IMR-90 (cell line): Measurements from ENCODE around the gene CCDC116. TPM values are rescaled to one million over a fixed set of nuclear protein-coding genes. Genes with fewer than 3 reads are reported as not detected.

Experiments used
- ATAC-seq: fragments of 200-7000 bp; cut with Tn5 transposase; 2 replicates; pipeline ENCODE4 v1.9.1; 2020; ENCODE audit warnings: low read depth, mild to moderate bottlenecking, moderate library complexity
- BruUV-seq: library from RNA; stranded (reverse); fragments of 400-500 nt; replicated peaks from 2 replicates; lab custom pipeline; 2021; lab: Mats Ljungman, UMichigan
- CTCF ChIA-PET: fragments of 300-600 bp; formaldehyde crosslinking; extraction: SDS; loops from one replicate; lab custom pipeline; 2021; ENCODE audit warnings: antibody characterized with exemption; lab: Yijun Ruan, JAX
- POLR2A ChIA-PET: fragments of 300-600 bp; sonication (Branson Sonifier 250); formaldehyde crosslinking; loops from one replicate; lab custom pipeline; 2022; ENCODE audit warnings: antibody characterized with exemption; ENCODE audit not compliant: unreplicated experiment; lab: Charles Lee
- DNase-seq: peaks from one replicate; pipeline ENCODE4 v3.0.0; 2013
- H2AFZ ChIP-seq: replicated peaks from 2 replicates; pipeline ENCODE3; 2013; ENCODE audit warnings: low read length, mild to moderate bottlenecking; ENCODE audit not compliant: poor library complexity
- H2AK5ac ChIP-seq: 2 replicates; pipeline ENCODE4 v1.6.1; 2013; ENCODE audit warnings: low read depth, low read length, inconsistent platforms
- H2AK9ac ChIP-seq: replicated peaks from 2 replicates; pipeline ENCODE3; 2013; ENCODE audit warnings: mild to moderate bottlenecking, low read depth, low read length, moderate library complexity; ENCODE audit not compliant: poor library complexity
- H2BK120ac ChIP-seq: 2 replicates; pipeline ENCODE4 v1.6.1; 2013; ENCODE audit warnings: low read depth, low read length, inconsistent platforms
- H2BK15ac ChIP-seq: 3 replicates; pipeline ENCODE4 v1.6.1; 2013; ENCODE audit warnings: low read depth, low read length, inconsistent platforms
- H2BK20ac ChIP-seq: 2 replicates; pipeline ENCODE4 v1.6.1; 2013; ENCODE audit warnings: low read depth, mild to moderate bottlenecking, inconsistent platforms, low read length, moderate library complexity
- H2BK5ac ChIP-seq: 2 replicates; pipeline ENCODE4 v1.6.1; 2013; ENCODE audit warnings: mild to moderate bottlenecking, low read depth, low read length, inconsistent platforms; ENCODE audit not compliant: poor library complexity, severe bottlenecking
- H3K14ac ChIP-seq: replicated peaks from 2 replicates; pipeline ENCODE4 v1.6.1; 2013; ENCODE audit warnings: low read depth, low read length, inconsistent platforms
- H3K18ac ChIP-seq: 2 replicates; pipeline ENCODE4 v1.6.1; 2013; ENCODE audit warnings: low read depth, low read length, control low read depth
- H3K23ac ChIP-seq: 2 replicates; pipeline ENCODE4 v1.6.1; 2013; ENCODE audit warnings: low read depth, low read length, inconsistent platforms
- H3K27ac ChIP-seq: 2 replicates; pipeline ENCODE4 v1.5.1; 2013; ENCODE audit warnings: mild to moderate bottlenecking, control low read depth, low read length; ENCODE audit not compliant: insufficient read depth
- H3K27me3 ChIP-seq: 2 replicates; pipeline ENCODE4 v1.6.1; 2013; ENCODE audit warnings: low read length; ENCODE audit not compliant: control insufficient read depth, insufficient read depth
- H3K36me3 ChIP-seq: 2 replicates; pipeline ENCODE4 v1.6.1; 2013; ENCODE audit warnings: low read length, mixed read lengths; ENCODE audit not compliant: control insufficient read depth, insufficient read depth
- H3K4ac ChIP-seq: 2 replicates; pipeline ENCODE4 v1.6.1; 2013; ENCODE audit warnings: low read depth, low read length, inconsistent platforms
- H3K4me1 ChIP-seq: 2 replicates; pipeline ENCODE4 v1.6.1; 2013; ENCODE audit warnings: low read length, mixed read lengths; ENCODE audit not compliant: control insufficient read depth, insufficient read depth
- H3K4me2 ChIP-seq: 2 replicates; pipeline ENCODE4 v1.6.1; 2013; ENCODE audit warnings: low read depth, mild to moderate bottlenecking, control low read depth, low read length, moderate library complexity
- H3K4me3 ChIP-seq: 2 replicates; pipeline ENCODE4 v1.5.1; 2013; ENCODE audit warnings: low read depth, mild to moderate bottlenecking, control low read depth, low read length, moderate library complexity; ENCODE audit not compliant: insufficient read depth
- H3K56ac ChIP-seq: 2 replicates; pipeline ENCODE4 v1.6.1; 2013; ENCODE audit warnings: low read length, inconsistent platforms; ENCODE audit not compliant: insufficient read depth; ENCODE audit errors: extremely low read depth
- H3K79me1 ChIP-seq, 2 experiments: 2 replicates each; pipeline ENCODE4 v1.6.1; 2013; ENCODE audit warnings: low read length in 2 of 2, inconsistent platforms in 1 of 2, low read depth in 1 of 2
- H3K9ac ChIP-seq: 2 replicates; pipeline ENCODE4 v1.6.1; 2013; ENCODE audit warnings: low read depth, low read length, control low read depth
- H3K9me1 ChIP-seq: 2 replicates; pipeline ENCODE4 v1.6.1; 2013; ENCODE audit warnings: low read length, inconsistent platforms; ENCODE audit not compliant: insufficient read depth
- H3K9me3 ChIP-seq: 2 replicates; pipeline ENCODE4 v1.6.1; 2013; ENCODE audit warnings: low read length; ENCODE audit not compliant: control insufficient read depth, insufficient read depth
- H4K20me1 ChIP-seq: 2 replicates; pipeline ENCODE4 v1.6.1; 2013; ENCODE audit warnings: low read length, inconsistent platforms; ENCODE audit not compliant: insufficient read depth
- H4K5ac ChIP-seq: 2 replicates; pipeline ENCODE4 v1.6.1; 2013; ENCODE audit warnings: mild to moderate bottlenecking, low read depth, low read length, control low read depth
- H4K8ac ChIP-seq, 2 experiments: 2 replicates each; pipeline ENCODE4 v1.6.1; 2013; ENCODE audit warnings: low read depth in 2 of 2, low read length in 2 of 2, control low read depth in 1 of 2, inconsistent platforms in 1 of 2
- H4K91ac ChIP-seq: 2 replicates; pipeline ENCODE4 v1.6.1; 2013; ENCODE audit warnings: low read depth, low read length, inconsistent platforms; ENCODE audit not compliant: insufficient read depth
- CEBPB ChIP-seq: IDR thresholded peaks from 2 replicates; pipeline ENCODE4 v1.6.1; 2012; ENCODE audit warnings: low read depth, low read length, improper control_type of control experiment
- CHD1 ChIP-seq: IDR thresholded peaks from 2 replicates; pipeline ENCODE4 v1.6.1; 2012; ENCODE audit warnings: low read depth, low read length, improper control_type of control experiment
- ELK1 ChIP-seq: fragments of 150-350 bp; IDR thresholded peaks from 2 replicates; pipeline ENCODE4 v1.6.1; 2016; ENCODE audit warnings: low read depth, mild to moderate bottlenecking, low read length, moderate library complexity, borderline replicate concordance
- MAZ ChIP-seq: IDR thresholded peaks from 2 replicates; pipeline ENCODE4 v1.6.1; 2012; ENCODE audit warnings: low read depth, mild to moderate bottlenecking, low read length, improper control_type of control experiment, moderate library complexity, borderline replicate concordance
- MXI1 ChIP-seq: IDR thresholded peaks from 2 replicates; pipeline ENCODE4 v1.6.1; 2012; ENCODE audit warnings: low read depth, mild to moderate bottlenecking, low read length, moderate library complexity, borderline replicate concordance
- NFE2L2 ChIP-seq: fragments of 150-350 bp; IDR thresholded peaks from 2 replicates; pipeline ENCODE4 v1.6.1; 2016; ENCODE audit warnings: low read depth, mild to moderate bottlenecking, low read length
- POLR2A ChIP-seq: IDR thresholded peaks from 2 replicates; pipeline ENCODE4 v1.6.1; 2012; ENCODE audit warnings: mild to moderate bottlenecking, low read depth, low read length
- RCOR1 ChIP-seq: IDR thresholded peaks from 2 replicates; pipeline ENCODE4 v1.6.1; 2012; ENCODE audit warnings: mild to moderate bottlenecking, low read length, improper control_type of control experiment; ENCODE audit not compliant: insufficient replicate concordance
- RFX5 ChIP-seq: IDR thresholded peaks from 2 replicates; pipeline ENCODE4 v1.8.0; 2012; ENCODE audit warnings: low read depth, mild to moderate bottlenecking, low read length, moderate library complexity
- SMC3 ChIP-seq: fragments of 150-350 bp; IDR thresholded peaks from 2 replicates; pipeline ENCODE4 v1.6.1; 2016; ENCODE audit warnings: low read depth, mild to moderate bottlenecking, antibody characterized with exemption, low read length, moderate library complexity
- USF2 ChIP-seq: fragments of 150-350 bp; IDR thresholded peaks from 2 replicates; pipeline ENCODE4 v1.6.1; 2017; ENCODE audit warnings: mild to moderate bottlenecking, antibody characterized with exemption, low read length, low read depth
- WGBS, 2 experiments: methylation state at CpG; one replicate each; pipeline versions ENCODE4 v1.1.5 to v1.1.7; 2013; ENCODE audit warnings: missing lambda C conversion rate in 2 of 2; ENCODE audit not compliant: insufficient read length in 1 of 2; ENCODE audit errors: extremely low coverage in 2 of 2; 5-methylcytosine and 5-hydroxymethylcytosine counted together
- dilution Hi-C: fragments of 300-500 bp; cut with HindIII; formaldehyde crosslinking; loops from one replicate; pipeline ENCODE4 v1.14.3; 2018; ENCODE audit warnings: low sequenced_read_pairs; ENCODE audit not compliant: unreplicated experiment
- in situ Hi-C: fragments of 300-500 bp; cut with MboI; formaldehyde crosslinking; loops from 3 replicates; pipeline ENCODE4 v1.14.3; 2019; ENCODE audit warnings: low sequenced_read_pairs, inconsistent platforms, mixed read lengths
- intact Hi-C: fragments of 100-400 bp; cut with micrococcal nuclease; formaldehyde crosslinking; loops from 2 replicates; pipeline ENCODE4 v1.10.0; 2022
- polyA plus RNA-seq, 3 experiments: library from polyadenylated mRNA; depleted of rRNA; stranded (reverse); fragments of >200 nt; gene quantifications; 2 replicates each; pipeline ENCODE4 v1.2.3, GENCODE V29; 2012; ENCODE audit warnings: low replicate concordance in 1 of 3
- total RNA-seq: library from RNA; depleted of rRNA; stranded (reverse); fragments of >200 nt; gene quantifications from 2 replicates; pipeline ENCODE4 v1.2.3, GENCODE V29; 2012

CCDC116 gene
- total and polyA plus RNA-seq, 2 of the 4 experiments (the other 2 are of a cell fraction), result under 0.01 to 0.27 TPM

- TF ChIP-seq USF2, result no peak
Observed at GRCh38 chr22:21599053-21599893, 33.3 kb upstream of the CCDC116 start (continued).

GRCh38 chr22:21602579-21602978 lies 30.0 kb upstream of the CCDC116 start:
- Histone ChIP-seq H2BK5ac (no peak overlapping the region), H3K27ac (no peak overlapping the region), H2AFZ (no peak overlapping the region), H4K5ac (no peak overlapping the region), H2AK5ac (no peak overlapping the region), H3K14ac (no peak overlapping the region), H4K91ac (no peak overlapping the region), H2AK9ac (no peak overlapping the region), H2BK120ac (no peak overlapping the region), H3K4me3 (no peak overlapping the region), H3K36me3 (peaks cover 1% of the 10 kb centered on the region), H3K9me3 (no peaks in the 10 kb centered on the region), H3K9me1 (peaks cover 28% of the 10 kb centered on the region), H3K27me3 (no peaks in the 10 kb centered on the region), H4K20me1 (peaks cover 85% of the 10 kb centered on the region), H3K4ac (no peak overlapping the region), H2BK15ac (no peak overlapping the region), H3K79me1 (peaks cover 10 to 63% of the 10 kb centered on the region in 2 experiments), H3K56ac (no peak overlapping the region), H3K23ac (no peak overlapping the region), H4K8ac (no peak overlapping the region), H3K9ac (no peak overlapping the region), H2BK20ac (no peak overlapping the region), H3K18ac (no peak overlapping the region), H3K4me2 (no peak overlapping the region), H3K4me1 (0 out of 2 replicates have a peak, but pooled peaks cover 3% of the 10 kb centered on the region)
- dilution Hi-C loops (no loop called here), in situ Hi-C loops (no loop called here), intact Hi-C loops (no loop called here)
- ATAC-seq (no peak), DNase-seq (no peak)
- no TSS peak for BruUV-seq
- ChIA-PET CTCF (no interaction called here), POLR2A (no interaction called here)
- WGBS, 2 experiments, result 95% methylated on average over 3 of the region's 6 CpGs; no CpG with 5 or more reads in 1 of the 2 experiments
- no peak for TF ChIP-seq RCOR1
- no peak for TF ChIP-seq SMC3
- TF ChIP-seq ELK1, result no peak
- TF ChIP-seq POLR2A, result no peak
- no peak for TF ChIP-seq CHD1
- TF ChIP-seq CEBPB, result no peak
- no peak for TF ChIP-seq MAZ
- TF ChIP-seq USF2, result no peak
- no peak for TF ChIP-seq MXI1
- TF ChIP-seq RFX5, result no peak
- no peak for TF ChIP-seq NFE2L2
